Mucosa of descending colon (tissue), 3 donors: ENCODE data around the gene HOXA4. TPM values are rescaled to one million over a fixed set of nuclear protein-coding genes. Genes with fewer than 3 reads are reported as not detected.

ENCODE experiments used
- ATAC-seq: fragments of 200-7000 bp; cut with Tn5 transposase; one replicate; pipeline ENCODE4 v1.9.1; 2020; ENCODE audit warnings: mild to moderate bottlenecking, moderate library complexity
- DNase-seq, 3 donors: peaks; one replicate each; pipeline ENCODE4 v3.0.0-alpha.2; 2020
- H3K36me3 ChIP-seq: fragments of 200-600 bp; one replicate; pipeline ENCODE4 v1.8.0; 2021; ENCODE audit warnings: low read depth, mild to moderate bottlenecking
- H3K4me1 ChIP-seq: fragments of 200-600 bp; one replicate; pipeline ENCODE4 v1.8.0; 2021; ENCODE audit warnings: low read depth, mild to moderate bottlenecking
- H3K4me3 ChIP-seq: fragments of 200-600 bp; one replicate; pipeline ENCODE4 v1.8.0; 2021; ENCODE audit warnings: mild to moderate bottlenecking
- H3K9me3 ChIP-seq: fragments of 200-600 bp; one replicate; pipeline ENCODE4 v1.8.0; 2021; ENCODE audit warnings: mild to moderate bottlenecking
- intact Hi-C, 2 donors: fragments of 100-400 bp; cut with DNase I in 1 of 2; cut with micrococcal nuclease in 1 of 2; formaldehyde crosslinking; loops; one replicate each; pipeline versions ENCODE4 v1.11.0 to v1.11.1; 2022; cut with DNase I, micrococcal nuclease
- total RNA-seq, 3 donors: library from RNA; stranded (reverse); fragmentation: NEBNext Ultra II Directional in 2 of 3; extraction: Animal tissue kit (Norgen Biotek cat#: 25700) in 2 of 3; gene quantifications; one replicate each; pipeline versions ENCODE4 v1.2.1 to v1.2.4, GENCODE V29; 2021 to 2023
- TF ChIP-seq, protein P1 (sequence below): fragments of 200-600 bp; IDR thresholded peaks from one replicate; pipeline ENCODE4 v1.8.0; 2022; ENCODE audit warnings: antibody characterized with exemption, mild to moderate bottlenecking
- donor health status: DM: no; HTN: no; CAD: no; lungs with moderate emphysema.
- donor health status: DM: no; HTN: no; CAD: no.
- donor health status: DM: no; HTN: yes; CAD: no.

Gene HOXA4
- total RNA-seq, 3 donors from 2014 or later, result 5.9 to 9.5 (median 8.3) TPM

DNA sequence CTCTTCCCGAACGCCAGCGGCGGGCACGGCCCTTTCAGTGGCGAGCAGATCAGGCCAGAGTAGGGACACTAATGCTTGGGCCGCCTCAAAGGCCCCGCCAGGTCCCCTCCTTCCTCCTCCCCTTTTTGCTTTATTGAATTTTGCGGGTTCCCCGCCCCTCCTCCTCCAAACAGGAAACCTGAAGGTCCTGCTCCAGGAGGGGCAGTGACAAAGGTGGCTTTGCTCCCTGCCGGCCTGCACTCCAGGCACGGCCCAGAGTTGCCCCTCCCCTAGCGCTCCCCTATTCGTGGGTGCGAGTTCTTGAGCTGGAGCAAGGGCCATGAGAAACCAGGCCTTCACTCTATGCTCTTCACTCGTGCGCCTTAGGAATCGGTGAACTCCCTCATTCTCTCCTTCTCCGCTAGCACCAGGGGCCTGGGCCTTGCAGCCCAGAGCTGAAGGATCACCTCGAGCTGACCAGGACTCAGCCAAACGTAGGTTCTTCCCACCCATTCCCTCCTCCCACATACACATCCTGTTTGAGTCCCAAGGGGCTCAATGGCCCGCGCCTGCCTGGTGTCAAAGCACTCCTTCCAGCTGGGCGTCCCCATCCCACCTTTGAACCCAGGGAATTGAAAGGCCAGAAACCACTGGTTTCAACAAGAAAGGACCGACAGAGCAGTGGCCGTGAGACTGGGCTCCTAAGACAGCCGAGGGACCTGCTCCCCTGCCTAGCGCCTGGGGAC lies 17.6 kb upstream of the HOXA4 start:
- TF ChIP-seq, protein P1, sequence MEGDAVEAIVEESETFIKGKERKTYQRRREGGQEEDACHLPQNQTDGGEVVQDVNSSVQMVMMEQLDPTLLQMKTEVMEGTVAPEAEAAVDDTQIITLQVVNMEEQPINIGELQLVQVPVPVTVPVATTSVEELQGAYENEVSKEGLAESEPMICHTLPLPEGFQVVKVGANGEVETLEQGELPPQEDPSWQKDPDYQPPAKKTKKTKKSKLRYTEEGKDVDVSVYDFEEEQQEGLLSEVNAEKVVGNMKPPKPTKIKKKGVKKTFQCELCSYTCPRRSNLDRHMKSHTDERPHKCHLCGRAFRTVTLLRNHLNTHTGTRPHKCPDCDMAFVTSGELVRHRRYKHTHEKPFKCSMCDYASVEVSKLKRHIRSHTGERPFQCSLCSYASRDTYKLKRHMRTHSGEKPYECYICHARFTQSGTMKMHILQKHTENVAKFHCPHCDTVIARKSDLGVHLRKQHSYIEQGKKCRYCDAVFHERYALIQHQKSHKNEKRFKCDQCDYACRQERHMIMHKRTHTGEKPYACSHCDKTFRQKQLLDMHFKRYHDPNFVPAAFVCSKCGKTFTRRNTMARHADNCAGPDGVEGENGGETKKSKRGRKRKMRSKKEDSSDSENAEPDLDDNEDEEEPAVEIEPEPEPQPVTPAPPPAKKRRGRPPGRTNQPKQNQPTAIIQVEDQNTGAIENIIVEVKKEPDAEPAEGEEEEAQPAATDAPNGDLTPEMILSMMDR, result no peak
- peak overlapping the region; percentile 15 for H3K4me3 ChIP-seq
- H3K9me3 ChIP-seq, result no peaks in the 10 kb centered on the region
- no peaks in the 10 kb centered on the region for H3K36me3 ChIP-seq
- intact Hi-C loops, result loop anchor here in 1 of 2 donors (5.0 kb wide), 1 partner anchor 466 kb away; no protein-coding TSS in a partner anchor
- DNase-seq (peak; percentile 78 to 84 (median 79)), ATAC-seq (peak; percentile 25)
- peaks cover 31% of the 10 kb centered on the region for H3K4me1 ChIP-seq

DNA sequence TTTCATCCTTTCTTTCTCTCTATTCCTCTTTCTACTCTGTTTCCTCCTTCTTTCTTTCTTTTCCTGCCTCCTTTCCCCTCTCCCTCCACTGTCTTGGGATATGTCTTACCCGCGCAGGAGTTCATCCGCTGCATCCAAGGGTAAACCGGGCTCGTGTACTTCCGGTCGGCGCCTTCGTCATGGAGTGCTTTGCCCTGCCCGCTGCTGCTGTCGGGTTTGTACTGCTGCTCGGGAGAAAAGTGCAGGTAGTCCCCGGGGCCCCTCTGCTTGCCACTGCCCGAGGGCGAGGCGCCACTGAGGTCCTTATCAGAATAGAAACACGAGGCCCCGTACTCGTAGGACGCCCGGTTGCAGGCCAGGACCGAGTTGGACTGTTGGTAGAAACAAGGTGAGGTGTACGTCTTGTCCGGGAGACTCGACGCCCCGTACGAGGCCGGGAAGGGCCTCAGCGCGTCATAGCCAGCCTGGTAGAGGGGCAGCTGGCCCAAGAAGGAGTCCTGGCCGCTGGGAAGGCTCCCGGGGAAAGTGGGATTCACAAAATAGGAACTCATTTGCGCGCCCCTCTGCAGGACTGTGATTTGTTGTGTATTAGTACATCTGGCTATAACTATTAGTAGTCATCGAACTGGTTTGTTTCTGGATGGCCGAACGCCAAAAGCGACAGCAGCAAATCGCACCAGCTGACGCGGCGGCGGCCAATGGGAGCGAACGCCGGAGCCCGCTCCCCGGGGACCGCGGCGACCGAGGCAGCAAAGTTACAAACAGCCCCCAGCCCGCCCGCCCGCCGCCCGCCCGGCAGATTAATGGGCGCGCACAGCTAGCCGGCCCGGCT lies 16.9 kb upstream of the HOXA4 start, which contains the start of gene HOXA6:
TSS of gene HOXA6 (minus strand) at position 576 of the 832 bp plus-strand sequence. CDS start at position 551, 25 bp downstream.
- DNase-seq (peak; percentile 73 to 84 (median 79)), ATAC-seq (peak; percentile 1)
- H3K9me3 ChIP-seq, result no peaks in the 10 kb centered on the region
- no peaks in the 10 kb centered on the region for H3K36me3 ChIP-seq
- TF ChIP-seq, protein P1, result no peak
- intact Hi-C loops, result loop anchor here in 1 of 2 donors (5.0 kb wide), 1 partner anchor 465 kb away; no protein-coding TSS in a partner anchor
- peaks cover 26% of the 10 kb centered on the region for H3K4me1 ChIP-seq
- H3K4me3 ChIP-seq, result peak within 1 kb of the TSS; percentile 15

DNA sequence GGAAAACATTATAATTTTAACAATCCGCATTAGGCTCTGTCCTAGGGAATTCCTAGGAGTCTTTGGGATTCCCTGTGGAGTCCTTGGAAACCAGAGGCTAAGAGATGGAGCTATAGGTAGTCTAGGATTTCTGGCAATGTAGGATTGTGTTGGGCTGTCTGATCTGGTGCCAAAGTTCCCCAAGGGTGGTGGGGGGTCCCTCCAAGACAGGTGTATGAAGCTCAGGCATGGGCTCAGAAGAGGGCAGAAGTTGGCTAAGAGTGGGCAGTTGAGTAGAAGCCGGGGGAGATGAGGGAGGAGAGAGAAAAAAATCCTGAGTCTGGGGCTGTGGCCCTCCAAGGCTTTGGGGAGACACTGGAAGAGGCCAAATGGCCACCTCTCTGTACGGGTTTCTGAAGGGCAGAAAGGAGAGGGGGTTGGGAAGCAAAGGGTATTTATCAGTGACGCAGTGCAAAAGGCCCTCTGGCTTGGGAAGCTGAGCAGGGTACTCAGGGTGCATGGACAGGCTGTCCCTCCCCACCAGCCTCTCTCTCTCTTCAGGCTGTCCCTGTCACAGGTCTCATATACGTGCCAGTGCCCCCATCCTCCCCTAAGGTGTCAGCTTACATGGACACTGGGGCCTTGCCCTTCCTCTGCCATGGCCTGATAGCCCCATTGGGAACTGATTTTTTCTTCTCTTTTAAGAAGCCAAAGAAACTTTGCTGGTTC lies 16.1 kb upstream of the HOXA4 start:
- H3K36me3 ChIP-seq, result no peaks in the 10 kb centered on the region
- DNase-seq, result peak in 2 of 3 donors; percentile 20 to 47
- H3K9me3 ChIP-seq, result no peaks in the 10 kb centered on the region
- H3K4me3 ChIP-seq, result no peak overlapping the region
- ATAC-seq, result no peak
- TF ChIP-seq, protein P1, result no peak
- peaks cover 26% of the 10 kb centered on the region for H3K4me1 ChIP-seq
- intact Hi-C loops, result loop anchor here in 1 of 2 donors (5.0 kb wide), 1 partner anchor 464 kb away; no protein-coding TSS in a partner anchor

DNA sequence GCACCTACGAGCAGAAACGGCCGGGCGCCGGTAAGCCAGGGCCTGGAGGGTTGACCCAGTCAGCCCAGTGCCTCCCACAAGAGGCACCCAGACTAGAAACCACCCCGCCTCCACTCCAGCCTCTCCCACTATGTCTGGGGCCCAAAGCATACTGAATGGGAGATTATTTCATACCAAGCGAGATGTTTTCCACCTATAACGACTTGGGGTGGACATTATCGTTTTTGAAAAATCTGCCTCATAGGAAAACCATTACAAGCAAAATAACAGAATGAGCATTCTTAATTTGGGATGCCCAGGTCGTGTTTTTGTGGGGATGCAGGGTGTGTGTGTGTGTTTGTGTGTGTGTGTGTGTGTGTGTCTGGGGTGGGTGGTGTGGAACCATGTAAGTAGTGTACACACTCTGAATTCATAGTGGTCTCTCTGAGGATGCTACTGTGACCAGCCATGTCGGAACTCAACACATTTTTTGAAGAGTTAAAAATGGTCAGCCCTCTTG lies 15.4 kb upstream of the HOXA4 start:
- peaks cover 31% of the 10 kb centered on the region for H3K4me1 ChIP-seq
- H3K9me3 ChIP-seq, result no peaks in the 10 kb centered on the region
- no peaks in the 10 kb centered on the region for H3K36me3 ChIP-seq
- TF ChIP-seq, protein P1, result no peak
- intact Hi-C loops, result loop anchor here in 1 of 2 donors (5.0 kb wide), 1 partner anchor 464 kb away; no protein-coding TSS in a partner anchor
- peak in 2 of 3 donors; percentile 7 to 16 for DNase-seq
- H3K4me3 ChIP-seq, result no peak overlapping the region
- ATAC-seq, result no peak
